Measurements from ENCODE around the gene AGK.

Gene AGK

GRCh38 chr7:141648276-141649114 is 97.3 kb downstream of the AGK start:
- DNase-seq (ENCODE audit: low read depth in 2 of 2): no peak

- no peak for DNase-seq (ENCODE audit: low read depth in 2 of 2)
These were observed 98.1 kb downstream of the AGK start for GRCh38 chr7:141649137-141649864.

- DNase-seq (ENCODE audit: low read depth in 2 of 2): no peak
These were observed 98.8 kb downstream of the AGK start for GRCh38 chr7:141649865-141650634.

GRCh38 chr7:141651417-141651816 is 100.2 kb downstream of the AGK start:
- no peak for DNase-seq (ENCODE audit: low read depth in 2 of 2)

GRCh38 chr7:141652691-141653090 is 101.5 kb downstream of the AGK start:
- DNase-seq (ENCODE audit: low read depth in 2 of 2): no peak

- peak; percentile 14 to 17 for DNase-seq (ENCODE audit: low read depth in 2 of 2)
These were observed 103.3 kb downstream of the AGK start for GRCh38 chr7:141654551-141654950.

GRCh38 chr7:141659501-141659900 is 108.3 kb downstream of the AGK start:
- DNase-seq (ENCODE audit: low read depth in 2 of 2): no peak

- DNase-seq (ENCODE audit: low read depth in 2 of 2): no peak
These were observed 109.0 kb downstream of the AGK start for GRCh38 chr7:141660259-141660658.

GRCh38 chr7:141663081-141663849 is 112.1 kb downstream of the AGK start:
- DNase-seq (ENCODE audit: low read depth in 2 of 2): no peak

GRCh38 chr7:141664450-141664849 is 113.2 kb downstream of the AGK start:
- no peak for DNase-seq (ENCODE audit: low read depth in 2 of 2)

GRCh38 chr7:141665208-141666035 is 114.2 kb downstream of the AGK start:
- DNase-seq (ENCODE audit: low read depth in 2 of 2): no peak

GRCh38 chr7:141666071-141666470 is 114.9 kb downstream of the AGK start:
- DNase-seq (ENCODE audit: low read depth in 2 of 2): no peak

- no peak for DNase-seq (ENCODE audit: low read depth in 2 of 2)
These were observed 117.6 kb downstream of the AGK start for GRCh38 chr7:141668853-141669252.

GRCh38 chr7:141671705-141672496 is 120.7 kb downstream of the AGK start:
- DNase-seq (ENCODE audit: low read depth in 2 of 2): no peak

GRCh38 chr7:141673346-141673745 is 122.1 kb downstream of the AGK start:
- no peak for DNase-seq (ENCODE audit: low read depth in 2 of 2)

GRCh38 chr7:141674171-141674671 is 123.0 kb downstream of the AGK start:
- DNase-seq (ENCODE audit: low read depth in 2 of 2): no peak

GRCh38 chr7:141674702-141675101 is 123.5 kb downstream of the AGK start:
- DNase-seq (ENCODE audit: low read depth in 2 of 2): no peak

- DNase-seq (ENCODE audit: low read depth in 2 of 2): no peak
These were observed 124.4 kb downstream of the AGK start for GRCh38 chr7:141675436-141676215.

GRCh38 chr7:141676618-141677017 is 125.4 kb downstream of the AGK start:
- DNase-seq (ENCODE audit: low read depth in 2 of 2): no peak

Measured in stimulated activated CD8-positive, alpha-beta memory T cell treated with anti-CD3 and anti-CD28 coated beads, Interleukin-7, amount 100 ng/mL, for 1 hour (primary cell).